Spinal cord (tissue), 10 donors: ENCODE results near the gene LRIT1. TPM values are rescaled to one million over a fixed set of nuclear protein-coding genes. Genes with fewer than 3 reads are reported as not detected.
A peak's percentile ranks its signal among the peaks of the same experiment; 100 is the strongest.

ENCODE experiments used
- DNase-seq, 6 donors: peaks; one replicate each; pipeline versions ENCODE4 v3.0.0 to v3.0.0-alpha.2; 2013 to 2015; ENCODE audit warnings: low spot score in 6 of 6, low read depth in 4 of 6
- H3K27ac ChIP-seq: one replicate; pipeline ENCODE4 v1.5.1; 2013; ENCODE audit warnings: low read depth, low read length, control low read depth
- H3K27me3 ChIP-seq: one replicate; pipeline ENCODE4 v1.6.1; 2013; ENCODE audit warnings: low read length; ENCODE audit not compliant: control insufficient read depth, insufficient read depth
- H3K36me3 ChIP-seq: one replicate; pipeline ENCODE4 v1.6.1; 2013; ENCODE audit warnings: low read length; ENCODE audit not compliant: control insufficient read depth, insufficient read depth
- H3K4me1 ChIP-seq: one replicate; pipeline ENCODE4 v1.6.1; 2013; ENCODE audit warnings: low read length; ENCODE audit not compliant: control insufficient read depth, insufficient read depth
- H3K4me3 ChIP-seq: one replicate; pipeline ENCODE4 v1.5.1; 2013; ENCODE audit warnings: low read depth, low read length, control low read depth
- H3K9me3 ChIP-seq: one replicate; pipeline ENCODE4 v1.6.1; 2013; ENCODE audit warnings: low read length; ENCODE audit not compliant: control insufficient read depth, insufficient read depth
- WGBS: methylation state at CpG from one replicate; pipeline ENCODE4 v1.1.5; 2013; ENCODE audit warnings: missing lambda C conversion rate; ENCODE audit not compliant: insufficient coverage; 5-methylcytosine and 5-hydroxymethylcytosine counted together
- polyA plus RNA-seq, 2 donors: library from polyadenylated mRNA; unstranded; fragments of 120-200 nt; gene quantifications; one replicate each; pipeline ENCODE4 v1.2.1, GENCODE V29; 2013; ENCODE audit not compliant: insufficient read length in 2 of 2
- total RNA-seq, 2 donors: library from RNA; depleted of rRNA in 1 of 2; stranded (reverse); fragments of 120-200 nt in 1 of 2; fragments of >200 nt in 1 of 2; gene quantifications; one replicate each; pipeline versions ENCODE4 v1.2.3 to v1.2.4, GENCODE V29; 2013 to 2014
- donor health status: healthy.

Gene LRIT1
- total and polyA plus RNA-seq, 4 donors, result not detected

DNA sequence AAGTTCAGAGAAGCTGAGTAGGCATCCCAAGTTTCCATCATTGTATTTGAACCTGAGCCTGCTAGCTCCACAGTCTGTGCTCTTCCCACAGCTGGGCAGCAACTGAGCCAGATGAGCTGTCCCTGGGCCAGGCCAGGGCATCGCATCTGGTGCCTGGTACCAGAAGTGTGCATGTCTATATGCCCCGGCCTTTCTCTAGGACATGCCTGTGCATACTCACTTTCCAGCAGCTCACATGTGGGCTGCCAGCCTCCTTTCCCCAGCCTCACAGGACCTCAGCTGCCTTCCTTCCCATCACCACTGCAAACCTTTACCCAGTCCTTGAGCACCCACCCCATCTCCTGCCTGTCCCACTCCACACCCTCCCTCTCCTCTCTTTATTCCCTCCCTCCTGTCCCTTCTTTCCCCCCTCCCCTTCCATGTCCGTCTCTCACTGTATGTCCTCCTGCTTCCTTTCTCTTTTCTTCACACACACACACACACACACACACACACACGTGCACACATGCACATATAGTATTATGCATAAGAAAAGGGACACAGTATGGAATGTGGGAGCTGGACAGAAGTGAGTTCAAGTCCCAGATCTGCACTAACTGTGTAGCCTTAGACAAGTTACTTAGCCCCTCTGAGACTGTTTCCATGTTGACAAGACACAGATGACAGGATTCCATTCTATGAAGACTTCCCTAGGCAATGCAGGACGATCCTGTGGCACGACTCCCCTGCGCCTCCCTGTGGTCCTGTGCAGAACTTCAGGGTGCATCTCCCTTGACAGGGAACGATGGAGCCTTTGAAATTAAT is 36.1 kb downstream of the LRIT1 start:
- WGBS, result 39% methylated on average over 5 of the region's 8 CpGs
- no peak overlapping the region for H3K27ac ChIP-seq

DNA sequence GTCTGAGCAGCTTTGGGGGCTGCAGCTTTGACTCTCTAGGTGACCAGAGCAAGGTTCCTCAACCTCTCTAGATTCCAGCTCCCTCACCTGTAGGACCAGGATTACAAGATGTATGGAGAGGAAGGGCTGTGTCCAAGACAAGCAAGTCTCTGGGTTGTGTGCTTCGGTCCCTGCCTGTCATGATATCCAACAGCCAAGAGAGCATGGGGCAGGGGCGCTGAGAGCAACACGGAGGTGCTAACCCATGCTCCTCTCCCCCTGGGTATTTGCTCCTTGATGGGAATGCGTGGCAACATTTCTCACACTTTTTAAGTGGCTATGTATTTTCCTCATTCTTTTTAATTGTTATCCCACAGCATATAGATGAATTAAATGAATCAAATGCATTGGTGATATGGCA is 36.7 kb downstream of the LRIT1 start:
- Histone ChIP-seq H3K27me3 (no peaks in the 10 kb centered on the region), H3K9me3 (no peaks in the 10 kb centered on the region), H3K36me3 (no peaks in the 10 kb centered on the region), H3K27ac (no peak overlapping the region), H3K4me1 (no peaks in the 10 kb centered on the region), H3K4me3 (no peak overlapping the region)
- no peak for DNase-seq
- WGBS, result 100% methylated on average over 2 of the region's 4 CpGs

More for the DNA sequence above, 36.1 kb downstream of the LRIT1 start:
- Histone ChIP-seq H3K27me3 (no peaks in the 10 kb centered on the region), H3K36me3 (no peaks in the 10 kb centered on the region), H3K4me3 (no peak overlapping the region), H3K9me3 (no peaks in the 10 kb centered on the region), H3K4me1 (no peaks in the 10 kb centered on the region)
- DNase-seq, result peak in 3 of 6 donors; percentile 9 to 70 (median 62)

- Histone ChIP-seq H3K27me3 (no peaks in the 10 kb centered on the region), H3K36me3 (no peaks in the 10 kb centered on the region), H3K9me3 (no peaks in the 10 kb centered on the region), H3K27ac (no peak overlapping the region), H3K4me3 (no peak overlapping the region), H3K4me1 (no peaks in the 10 kb centered on the region)
- DNase-seq, result no peak
- WGBS, result 88% methylated on average over 3 of the region's 4 CpGs
These were observed 37.2 kb downstream of the LRIT1 start for GRCh38 chr10:84204122-84204521.

DNA sequence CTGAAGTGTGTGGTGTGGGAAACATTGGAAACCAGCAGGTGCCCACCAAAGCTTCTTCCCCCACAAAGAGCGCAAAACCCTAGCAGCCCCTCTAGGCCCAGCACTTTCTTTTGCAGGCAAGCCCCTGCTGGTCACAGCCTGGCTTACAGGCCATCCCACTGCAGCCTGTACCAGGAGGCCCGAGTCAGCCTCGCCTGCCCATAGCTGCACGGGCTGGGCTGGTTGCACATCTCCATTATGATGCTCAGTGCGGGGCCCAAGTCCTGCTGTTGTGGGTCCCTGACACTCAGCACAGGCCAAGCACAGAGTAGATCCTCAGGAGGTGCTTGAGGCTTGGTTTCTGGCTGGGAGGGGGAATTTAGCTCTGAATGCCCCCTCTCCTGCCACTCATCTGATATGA is 39.0 kb downstream of the LRIT1 start:
- WGBS, result 81% methylated on average over 5 of the region's 5 CpGs

GRCh38 chr10:84201682-84202081 is 39.7 kb downstream of the LRIT1 start:
- H3K27me3 ChIP-seq, result no peaks in the 10 kb centered on the region
- 70% methylated on average over 10 of the region's 11 CpGs for WGBS
- no peaks in the 10 kb centered on the region for H3K9me3 ChIP-seq
- H3K27ac ChIP-seq, result no peak overlapping the region
- no peak overlapping the region for H3K4me3 ChIP-seq
- peaks cover 11% of the 10 kb centered on the region for H3K4me1 ChIP-seq
- peaks cover 2% of the 10 kb centered on the region for H3K36me3 ChIP-seq
- no peak for DNase-seq

More for the DNA sequence above, 39.0 kb downstream of the LRIT1 start:
- H3K27ac ChIP-seq, result no peak overlapping the region
- H3K4me1 ChIP-seq, result peaks cover 5% of the 10 kb centered on the region
- H3K36me3 ChIP-seq, result peaks cover 2% of the 10 kb centered on the region
- no peaks in the 10 kb centered on the region for H3K9me3 ChIP-seq
- H3K27me3 ChIP-seq, result no peaks in the 10 kb centered on the region
- DNase-seq, result no peak
- H3K4me3 ChIP-seq, result no peak overlapping the region

- DNase-seq, result no peak
- Histone ChIP-seq H3K36me3 (peaks cover 2% of the 10 kb centered on the region), H3K27ac (no peak overlapping the region), H3K4me3 (no peak overlapping the region), H3K27me3 (peaks cover under 1% of the 10 kb centered on the region), H3K9me3 (no peaks in the 10 kb centered on the region), H3K4me1 (peaks cover 15% of the 10 kb centered on the region)
- 67% methylated on average over 3 of the region's 6 CpGs for WGBS
These were observed 40.1 kb downstream of the LRIT1 start for GRCh38 chr10:84201244-84201606.

DNA sequence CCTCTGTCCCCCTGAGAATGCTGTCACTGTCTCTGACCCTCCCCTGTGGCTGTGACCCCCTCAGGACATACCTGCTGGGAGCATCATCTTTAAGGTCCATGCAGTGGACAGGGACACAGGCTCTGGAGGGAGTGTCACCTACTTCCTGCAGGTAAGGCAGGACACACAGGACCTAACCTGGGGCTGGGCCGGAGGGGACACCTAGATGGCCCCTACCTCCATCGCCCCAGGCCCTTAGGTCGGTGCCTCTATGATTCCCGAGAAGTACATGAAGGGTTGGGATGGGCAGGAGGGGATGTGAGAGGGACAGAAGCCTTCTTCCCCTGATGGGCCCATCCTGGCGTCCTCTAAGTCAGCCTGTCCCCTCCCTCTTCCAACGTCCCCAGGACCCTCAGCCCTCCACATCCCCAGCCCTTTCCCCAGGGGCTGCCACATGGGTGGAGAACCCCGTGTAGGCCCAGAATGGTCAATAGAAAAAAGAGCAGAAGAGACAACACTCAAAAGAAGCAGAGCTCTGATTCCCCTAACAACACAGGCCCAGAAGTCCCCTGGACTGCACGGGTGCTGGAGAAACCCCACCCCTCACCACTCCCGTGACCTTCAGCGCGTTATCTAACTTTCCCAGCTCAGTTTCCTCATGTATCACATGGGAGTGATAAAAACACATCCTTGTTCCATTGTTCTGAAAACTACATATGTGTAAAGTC is 40.7 kb downstream of the LRIT1 start:
- peaks cover 6% of the 10 kb centered on the region for H3K27me3 ChIP-seq

DNA sequence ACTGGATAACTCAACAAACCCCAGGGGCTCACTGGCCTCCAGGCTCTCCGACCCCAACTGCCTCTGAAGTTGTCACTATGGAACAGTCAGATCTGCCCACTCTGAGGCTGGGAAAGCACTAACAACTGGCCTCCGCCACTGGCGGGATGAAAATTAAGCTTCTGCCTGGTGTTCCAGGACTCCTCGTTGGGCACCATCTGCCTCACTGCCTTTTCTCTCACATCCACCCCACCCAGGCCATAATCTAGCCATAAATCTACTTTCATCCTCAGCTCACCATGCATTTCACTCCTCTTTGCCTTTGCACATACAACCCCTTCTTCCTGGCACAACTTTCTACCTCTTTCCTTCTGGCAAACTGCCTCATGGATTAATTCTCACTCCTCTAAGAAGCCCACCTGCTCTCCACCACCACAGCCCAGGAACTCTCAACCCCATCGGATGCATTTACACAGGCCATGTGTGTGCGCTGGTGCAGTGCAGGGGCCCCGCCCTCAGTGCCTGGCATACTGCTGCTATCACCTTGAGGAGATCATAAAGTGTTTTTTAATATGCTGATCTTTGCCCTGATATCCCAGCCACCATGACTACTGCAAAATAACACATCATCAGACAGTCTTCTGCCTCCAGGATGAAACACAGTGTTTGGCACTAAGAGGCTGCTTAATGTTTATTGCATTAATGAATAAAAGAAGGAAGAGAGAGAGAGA is 43.0 kb downstream of the LRIT1 start:
- no peak overlapping the region for H3K27ac ChIP-seq
- peaks cover 27% of the 10 kb centered on the region for H3K27me3 ChIP-seq
- H3K9me3 ChIP-seq, result no peaks in the 10 kb centered on the region
- H3K4me1 ChIP-seq, result peaks cover 37% of the 10 kb centered on the region
- no peak overlapping the region for H3K4me3 ChIP-seq
- no peak for DNase-seq
- WGBS, result 74% methylated on average over 5 of the region's 7 CpGs
- peaks cover 2% of the 10 kb centered on the region for H3K36me3 ChIP-seq

More for the DNA sequence above, 40.7 kb downstream of the LRIT1 start:
- Histone ChIP-seq H3K9me3 (no peaks in the 10 kb centered on the region), H3K27ac (no peak overlapping the region), H3K36me3 (peaks cover 2% of the 10 kb centered on the region), H3K4me1 (peaks cover 20% of the 10 kb centered on the region), H3K4me3 (no peak overlapping the region)
- 76% methylated on average over 6 of the region's 11 CpGs for WGBS
- DNase-seq, result no peak

DNA sequence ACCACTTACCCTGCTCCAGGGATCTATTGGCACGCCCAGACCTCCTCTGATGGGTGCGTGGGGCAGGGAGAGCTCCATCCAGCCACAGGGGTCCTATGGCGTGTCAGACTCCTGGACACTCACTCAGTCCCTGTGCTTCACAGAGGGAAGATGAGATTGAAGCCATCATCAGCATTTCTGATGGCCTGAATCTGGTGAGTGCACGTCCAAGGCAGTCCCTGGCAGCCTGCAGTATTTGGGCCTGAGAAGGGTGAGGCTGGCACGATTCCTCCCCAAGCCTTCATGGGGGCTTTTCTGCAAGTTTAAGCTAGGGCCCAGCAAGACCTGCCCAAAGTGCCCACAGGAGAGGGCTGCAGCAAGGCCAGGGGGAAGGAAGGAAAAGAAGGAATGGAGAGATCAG is 43.7 kb downstream of the LRIT1 start:
- no peaks in the 10 kb centered on the region for H3K9me3 ChIP-seq
- H3K4me3 ChIP-seq, result no peak overlapping the region
- 94% methylated on average over 5 of the region's 5 CpGs for WGBS
- H3K4me1 ChIP-seq, result peaks cover 37% of the 10 kb centered on the region
- no peak for DNase-seq
- no peak overlapping the region for H3K27ac ChIP-seq
- peaks cover 2% of the 10 kb centered on the region for H3K36me3 ChIP-seq
- H3K27me3 ChIP-seq, result peaks cover 32% of the 10 kb centered on the region
